HepG2 (cell line): ENCODE measurements around the gene CABLES2. TPM values are rescaled to one million over a fixed set of nuclear protein-coding genes. Genes with fewer than 3 reads are reported as not detected.

ENCODE experiments used
- ARNTL ChIP-seq: sonication (generic); formaldehyde crosslinking; IDR thresholded peaks from 2 replicates; pipeline ENCODE4 v1.4.0; 2020; ENCODE audit warnings: mild to moderate bottlenecking, missing genetic modification reagents
- CC2D1A ChIP-seq: sonication (generic); formaldehyde crosslinking; IDR thresholded peaks from 2 replicates; pipeline ENCODE4 v1.8.1; 2023; ENCODE audit warnings: mild to moderate bottlenecking, missing genetic modification reagents
- CHD2 ChIP-seq: IDR thresholded peaks from 2 replicates; pipeline ENCODE4 v1.6.1; 2011; ENCODE audit warnings: low read depth, low read length, improper control_type of control experiment
- GLI4 ChIP-seq: sonication (generic); formaldehyde crosslinking; IDR thresholded peaks from 2 replicates; pipeline ENCODE4 v1.5.1; 2020; ENCODE audit warnings: missing genetic modification reagents, mild to moderate bottlenecking, moderate library complexity, borderline replicate concordance
- GLMP ChIP-seq: sonication (generic); formaldehyde crosslinking; IDR thresholded peaks from 2 replicates; pipeline ENCODE4 v1.9.0; 2021; ENCODE audit warnings: missing genetic modification reagents, mild to moderate bottlenecking, borderline replicate concordance
- GTF2F1 ChIP-seq: fragments of 150-350 bp; IDR thresholded peaks from 2 replicates; pipeline ENCODE4 v1.6.1; 2014; ENCODE audit warnings: low read length
- NFKB2 ChIP-seq: sonication (generic); formaldehyde crosslinking; IDR thresholded peaks from 2 replicates; pipeline ENCODE4 v1.4.0; 2020; ENCODE audit warnings: missing genetic modification reagents, borderline replicate concordance
- SOX6 ChIP-seq, 2 experiments: fragments of 450-650 bp in 1 of 2; sonication (generic) in 1 of 2; formaldehyde crosslinking in 1 of 2; IDR thresholded peaks; 2 replicates each; pipeline versions ENCODE4 v1.4.0 to v1.6.1; 2017 to 2020; ENCODE audit warnings: antibody characterized with exemption in 1 of 2, mild to moderate bottlenecking in 1 of 2, missing genetic modification reagents in 1 of 2
- TARDBP ChIP-seq: sonication (generic); formaldehyde crosslinking; IDR thresholded peaks from 2 replicates; pipeline ENCODE4 v1.8.0; 2022; ENCODE audit warnings: mild to moderate bottlenecking, missing genetic modification reagents
- U2AF2 ChIP-seq: fragments of 200-400 bp; formaldehyde crosslinking; IDR thresholded peaks from 2 replicates; pipeline ENCODE4 v1.6.1; 2017; ENCODE audit warnings: low read depth, mild to moderate bottlenecking, low read length
- ZNF207 ChIP-seq: fragments of 450-650 bp; IDR thresholded peaks from 2 replicates; pipeline ENCODE4 v1.6.1; 2016; ENCODE audit warnings: antibody characterized with exemption, borderline replicate concordance
- ZNF230 ChIP-seq: sonication (generic); formaldehyde crosslinking; IDR thresholded peaks from 2 replicates; pipeline ENCODE4 v1.4.0; 2020; ENCODE audit warnings: mild to moderate bottlenecking, missing genetic modification reagents
- ZNF337 ChIP-seq: sonication (generic); formaldehyde crosslinking; IDR thresholded peaks from 2 replicates; pipeline ENCODE4 v1.5.1; 2020; ENCODE audit warnings: missing genetic modification reagents, low read depth, mild to moderate bottlenecking, borderline replicate concordance
- ZNF709 ChIP-seq: sonication (generic); formaldehyde crosslinking; IDR thresholded peaks from 2 replicates; pipeline ENCODE4 v1.5.0; 2020; ENCODE audit warnings: mild to moderate bottlenecking, missing genetic modification reagents
- polyA plus RNA-seq, 8 experiments: library from polyadenylated mRNA; depleted of rRNA in 3 of 8; stranded (reverse) in 7 of 8; unstranded in 1 of 8; fragments of >200 nt; fragmentation: Illumina TruSeq in 4 of 8; extraction: Trizol in 4 of 8; gene quantifications; 2 replicates each; pipeline versions ENCODE4 v1.2.1 to v1.2.3, GENCODE V29; 2011 to 2016; ENCODE audit warnings: low read depth in 4 of 8, missing spikeins in 1 of 8, mixed read lengths in 1 of 8; ENCODE audit not compliant: insufficient read depth in 1 of 8
- total RNA-seq, 5 experiments: library from RNA; depleted of rRNA; stranded (reverse); fragments of >200 nt; fragmentation: Illumina TruSeq; extraction: Trizol; gene quantifications; 2 replicates each; pipeline ENCODE4 v1.2.3, GENCODE V29; 2016; ENCODE audit warnings: low read depth in 1 of 5
- TF ChIP-seq, protein P1 (sequence below): sonication (generic); formaldehyde crosslinking; IDR thresholded peaks from 2 replicates; pipeline ENCODE4 v1.9.0; 2021; ENCODE audit warnings: mild to moderate bottlenecking, missing genetic modification reagents
- TF ChIP-seq, protein P2 (sequence below): sonication (generic); formaldehyde crosslinking; IDR thresholded peaks from 2 replicates; pipeline ENCODE4 v1.8.1; 2023; ENCODE audit warnings: missing genetic modification reagents, inconsistent platforms, borderline replicate concordance
- TF ChIP-seq, protein P3 (sequence below): sonication (generic); formaldehyde crosslinking; IDR thresholded peaks from 2 replicates; pipeline ENCODE4 v1.8.0; 2022; ENCODE audit warnings: missing genetic modification reagents, mild to moderate bottlenecking, moderate library complexity, borderline replicate concordance

The CABLES2 gene
- total and polyA plus RNA-seq, 2 of the 13 experiments (the other 11 are each of a cell fraction or from before 2014, with no cell fraction given): 5.2 to 9.7 TPM

DNA sequence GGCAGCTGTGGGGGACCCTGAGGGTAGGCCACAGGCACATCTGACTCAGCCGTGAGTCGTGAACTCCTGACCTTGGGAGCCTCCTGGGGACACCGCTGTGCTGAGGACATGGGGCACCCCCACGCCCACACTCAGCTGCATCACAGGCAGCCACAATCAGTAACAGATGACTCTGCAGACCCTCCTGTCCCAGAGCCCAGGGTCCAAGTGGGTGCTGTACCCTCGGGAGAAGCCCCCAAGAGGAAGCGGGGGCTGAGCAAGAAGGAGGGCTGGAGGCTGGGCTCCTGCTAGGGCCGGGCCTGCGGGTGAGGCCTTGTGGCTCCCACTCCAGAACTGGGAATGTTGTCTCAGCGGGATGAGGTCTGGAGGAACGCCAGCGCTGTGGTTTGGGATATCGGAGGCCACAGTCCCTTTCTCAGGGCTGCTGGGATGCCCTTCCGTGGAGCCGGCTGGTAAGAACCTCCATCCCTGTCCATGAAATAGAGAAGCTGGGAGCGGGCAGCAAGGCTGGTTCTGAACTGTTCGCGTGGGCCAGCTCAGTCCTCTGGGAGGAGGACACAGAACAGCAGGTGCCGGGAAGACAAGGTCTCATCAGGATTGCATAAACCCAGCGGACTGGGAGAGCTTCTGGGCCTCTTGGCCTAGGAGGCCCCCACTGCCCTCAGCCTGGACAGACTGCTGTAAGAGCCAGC is 36.8 kb downstream of the CABLES2 start (continued):
- TF ChIP-seq, protein P1, sequence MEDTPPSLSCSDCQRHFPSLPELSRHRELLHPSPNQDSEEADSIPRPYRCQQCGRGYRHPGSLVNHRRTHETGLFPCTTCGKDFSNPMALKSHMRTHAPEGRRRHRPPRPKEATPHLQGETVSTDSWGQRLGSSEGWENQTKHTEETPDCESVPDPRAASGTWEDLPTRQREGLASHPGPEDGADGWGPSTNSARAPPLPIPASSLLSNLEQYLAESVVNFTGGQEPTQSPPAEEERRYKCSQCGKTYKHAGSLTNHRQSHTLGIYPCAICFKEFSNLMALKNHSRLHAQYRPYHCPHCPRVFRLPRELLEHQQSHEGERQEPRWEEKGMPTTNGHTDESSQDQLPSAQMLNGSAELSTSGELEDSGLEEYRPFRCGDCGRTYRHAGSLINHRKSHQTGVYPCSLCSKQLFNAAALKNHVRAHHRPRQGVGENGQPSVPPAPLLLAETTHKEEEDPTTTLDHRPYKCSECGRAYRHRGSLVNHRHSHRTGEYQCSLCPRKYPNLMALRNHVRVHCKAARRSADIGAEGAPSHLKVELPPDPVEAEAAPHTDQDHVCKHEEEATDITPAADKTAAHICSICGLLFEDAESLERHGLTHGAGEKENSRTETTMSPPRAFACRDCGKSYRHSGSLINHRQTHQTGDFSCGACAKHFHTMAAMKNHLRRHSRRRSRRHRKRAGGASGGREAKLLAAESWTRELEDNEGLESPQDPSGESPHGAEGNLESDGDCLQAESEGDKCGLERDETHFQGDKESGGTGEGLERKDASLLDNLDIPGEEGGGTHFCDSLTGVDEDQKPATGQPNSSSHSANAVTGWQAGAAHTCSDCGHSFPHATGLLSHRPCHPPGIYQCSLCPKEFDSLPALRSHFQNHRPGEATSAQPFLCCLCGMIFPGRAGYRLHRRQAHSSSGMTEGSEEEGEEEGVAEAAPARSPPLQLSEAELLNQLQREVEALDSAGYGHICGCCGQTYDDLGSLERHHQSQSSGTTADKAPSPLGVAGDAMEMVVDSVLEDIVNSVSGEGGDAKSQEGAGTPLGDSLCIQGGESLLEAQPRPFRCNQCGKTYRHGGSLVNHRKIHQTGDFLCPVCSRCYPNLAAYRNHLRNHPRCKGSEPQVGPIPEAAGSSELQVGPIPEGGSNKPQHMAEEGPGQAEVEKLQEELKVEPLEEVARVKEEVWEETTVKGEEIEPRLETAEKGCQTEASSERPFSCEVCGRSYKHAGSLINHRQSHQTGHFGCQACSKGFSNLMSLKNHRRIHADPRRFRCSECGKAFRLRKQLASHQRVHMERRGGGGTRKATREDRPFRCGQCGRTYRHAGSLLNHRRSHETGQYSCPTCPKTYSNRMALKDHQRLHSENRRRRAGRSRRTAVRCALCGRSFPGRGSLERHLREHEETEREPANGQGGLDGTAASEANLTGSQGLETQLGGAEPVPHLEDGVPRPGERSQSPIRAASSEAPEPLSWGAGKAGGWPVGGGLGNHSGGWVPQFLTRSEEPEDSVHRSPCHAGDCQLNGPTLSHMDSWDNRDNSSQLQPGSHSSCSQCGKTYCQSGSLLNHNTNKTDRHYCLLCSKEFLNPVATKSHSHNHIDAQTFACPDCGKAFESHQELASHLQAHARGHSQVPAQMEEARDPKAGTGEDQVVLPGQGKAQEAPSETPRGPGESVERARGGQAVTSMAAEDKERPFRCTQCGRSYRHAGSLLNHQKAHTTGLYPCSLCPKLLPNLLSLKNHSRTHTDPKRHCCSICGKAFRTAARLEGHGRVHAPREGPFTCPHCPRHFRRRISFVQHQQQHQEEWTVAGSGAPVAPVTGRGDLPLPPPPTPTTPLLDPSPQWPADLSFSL: no peak
- no peak for TF ChIP-seq ZNF709 (CRISPR knock-in tag)
- TF ChIP-seq, protein P2, sequence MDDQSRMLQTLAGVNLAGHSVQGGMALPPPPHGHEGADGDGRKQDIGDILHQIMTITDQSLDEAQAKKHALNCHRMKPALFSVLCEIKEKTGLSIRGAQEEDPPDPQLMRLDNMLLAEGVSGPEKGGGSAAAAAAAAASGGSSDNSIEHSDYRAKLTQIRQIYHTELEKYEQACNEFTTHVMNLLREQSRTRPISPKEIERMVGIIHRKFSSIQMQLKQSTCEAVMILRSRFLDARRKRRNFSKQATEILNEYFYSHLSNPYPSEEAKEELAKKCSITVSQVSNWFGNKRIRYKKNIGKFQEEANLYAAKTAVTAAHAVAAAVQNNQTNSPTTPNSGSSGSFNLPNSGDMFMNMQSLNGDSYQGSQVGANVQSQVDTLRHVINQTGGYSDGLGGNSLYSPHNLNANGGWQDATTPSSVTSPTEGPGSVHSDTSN (CRISPR knock-in tag): no peak
- TF ChIP-seq GTF2F1: no peak
- no peak for TF ChIP-seq ARNTL (CRISPR knock-in tag)
- no peak for TF ChIP-seq ZNF337
- no peak for TF ChIP-seq ZNF230 (CRISPR knock-in tag)
- TF ChIP-seq U2AF2: no peak
- no peak for TF ChIP-seq TARDBP (CRISPR knock-in tag)
- no peak for TF ChIP-seq CC2D1A
- no peak for TF ChIP-seq CHD2
- TF ChIP-seq, protein P3, sequence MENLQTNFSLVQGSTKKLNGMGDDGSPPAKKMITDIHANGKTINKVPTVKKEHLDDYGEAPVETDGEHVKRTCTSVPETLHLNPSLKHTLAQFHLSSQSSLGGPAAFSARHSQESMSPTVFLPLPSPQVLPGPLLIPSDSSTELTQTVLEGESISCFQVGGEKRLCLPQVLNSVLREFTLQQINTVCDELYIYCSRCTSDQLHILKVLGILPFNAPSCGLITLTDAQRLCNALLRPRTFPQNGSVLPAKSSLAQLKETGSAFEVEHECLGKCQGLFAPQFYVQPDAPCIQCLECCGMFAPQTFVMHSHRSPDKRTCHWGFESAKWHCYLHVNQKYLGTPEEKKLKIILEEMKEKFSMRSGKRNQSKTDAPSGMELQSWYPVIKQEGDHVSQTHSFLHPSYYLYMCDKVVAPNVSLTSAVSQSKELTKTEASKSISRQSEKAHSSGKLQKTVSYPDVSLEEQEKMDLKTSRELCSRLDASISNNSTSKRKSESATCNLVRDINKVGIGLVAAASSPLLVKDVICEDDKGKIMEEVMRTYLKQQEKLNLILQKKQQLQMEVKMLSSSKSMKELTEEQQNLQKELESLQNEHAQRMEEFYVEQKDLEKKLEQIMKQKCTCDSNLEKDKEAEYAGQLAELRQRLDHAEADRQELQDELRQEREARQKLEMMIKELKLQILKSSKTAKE (CRISPR knock-in tag): no peak
- no peak for TF ChIP-seq GLMP (CRISPR knock-in tag)
- TF ChIP-seq GLI4: no peak
- no peak for TF ChIP-seq NFKB2 (CRISPR knock-in tag)
- no peak for TF ChIP-seq ZNF207
- no peak for TF ChIP-seq SOX6 (IDR thresholded peaks at IDR 0.05)
- no peak for TF ChIP-seq SOX6 (CRISPR knock-in tag; IDR thresholded peaks at IDR 0.05)
